Skeletal muscle tissue (tissue), 5 donors: ENCODE data around the gene NELFE. TPM values are rescaled to one million over a fixed set of nuclear protein-coding genes. Genes with fewer than 3 reads are reported as not detected.
"Not testable (repeated sequence)": the region's sequence is repeated elsewhere in the genome, so short reads cannot be mapped to it uniquely, and the experiment has no call there.

Experiments
- H3K27ac ChIP-seq: one replicate; pipeline ENCODE4 v1.7.0; 2013; ENCODE audit warnings: mild to moderate bottlenecking, low read depth, low read length, inconsistent platforms
- H3K27me3 ChIP-seq, 3 donors: one replicate each; pipeline ENCODE4 v1.7.0; 2013; ENCODE audit warnings: low read length in 3 of 3; ENCODE audit not compliant: control insufficient read depth in 3 of 3, insufficient read depth in 3 of 3
- H3K36me3 ChIP-seq, 3 donors: one replicate each; pipeline ENCODE4 v1.7.0; 2013; ENCODE audit warnings: low read length in 3 of 3; ENCODE audit not compliant: control insufficient read depth in 3 of 3, insufficient read depth in 3 of 3
- H3K4me1 ChIP-seq, 3 donors: one replicate each; pipeline ENCODE4 v1.7.0; 2013; ENCODE audit warnings: low read length in 3 of 3, mild to moderate bottlenecking in 3 of 3; ENCODE audit not compliant: control insufficient read depth in 3 of 3, insufficient read depth in 3 of 3
- H3K4me3 ChIP-seq, 3 donors: one replicate each; pipeline ENCODE4 v1.7.0; 2013; ENCODE audit warnings: low read length in 3 of 3
- H3K9ac ChIP-seq, 3 donors: one replicate each; pipeline ENCODE4 v1.7.0; 2013; ENCODE audit warnings: low read length in 3 of 3, mild to moderate bottlenecking in 3 of 3, moderate library complexity in 2 of 3, low read depth in 1 of 3
- H3K9me3 ChIP-seq, 3 donors: one replicate each; pipeline ENCODE4 v1.7.0; 2013; ENCODE audit warnings: low read length in 3 of 3; ENCODE audit not compliant: control insufficient read depth in 3 of 3
- small RNA-seq: library from RNA; depleted of rRNA; stranded (forward); fragments of <200 nt; gene quantifications from one replicate; pipeline ENCODE3, GENCODE V24; 2014
- total RNA-seq: library from RNA; depleted of rRNA; stranded (reverse); fragments of >200 nt; gene quantifications from one replicate; pipeline ENCODE4 v1.2.3, GENCODE V29; 2014
- donor health status: Osteomylitis.

NELFE gene
- total RNA-seq, 1 donor from 2014 or later = 61.6 TPM

DNA sequence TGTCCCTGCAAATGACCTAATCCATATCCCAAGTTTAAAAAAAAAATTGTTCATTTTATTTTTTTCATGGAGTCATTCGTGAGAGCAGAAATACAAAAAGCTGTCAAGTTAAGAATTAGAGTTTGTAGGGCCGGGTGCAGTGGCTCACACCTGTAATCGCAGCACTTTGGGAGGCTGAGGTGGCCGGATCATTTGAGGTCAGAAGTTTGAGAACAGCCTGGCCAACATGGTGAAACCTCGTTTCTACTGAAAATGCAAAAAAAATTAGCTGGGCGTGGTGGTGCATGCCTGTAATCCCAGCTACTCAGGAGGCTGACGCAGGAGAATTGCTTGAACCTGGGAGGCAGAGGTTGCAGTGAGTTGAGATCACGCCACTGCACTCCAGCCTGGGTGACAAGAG, 52.0 kb downstream of the NELFE start:
- peaks cover 6 to 13% (median 7%) of the 10 kb centered on the region in 3 donors for H3K4me1 ChIP-seq
- not testable (repeated sequence) for H3K9ac ChIP-seq, H3K9me3 ChIP-seq, H3K27me3 ChIP-seq, H3K4me3 ChIP-seq, H3K27ac ChIP-seq, H3K36me3 ChIP-seq

GRCh38 chr6:31906122-31906521, 52.6 kb downstream of the NELFE start:
- H3K36me3 ChIP-seq = no peaks in the 10 kb centered on the region
- peaks cover 0 to 7% (median 0%) of the 10 kb centered on the region in 3 donors for H3K27me3 ChIP-seq
- peaks cover 9 to 14% (median 11%) of the 10 kb centered on the region in 3 donors for H3K4me1 ChIP-seq
- no peak overlapping the region for H3K27ac ChIP-seq
- H3K9me3 ChIP-seq = no peaks in the 10 kb centered on the region
- no peak overlapping the region for H3K9ac ChIP-seq
- no peak overlapping the region for H3K4me3 ChIP-seq

DNA sequence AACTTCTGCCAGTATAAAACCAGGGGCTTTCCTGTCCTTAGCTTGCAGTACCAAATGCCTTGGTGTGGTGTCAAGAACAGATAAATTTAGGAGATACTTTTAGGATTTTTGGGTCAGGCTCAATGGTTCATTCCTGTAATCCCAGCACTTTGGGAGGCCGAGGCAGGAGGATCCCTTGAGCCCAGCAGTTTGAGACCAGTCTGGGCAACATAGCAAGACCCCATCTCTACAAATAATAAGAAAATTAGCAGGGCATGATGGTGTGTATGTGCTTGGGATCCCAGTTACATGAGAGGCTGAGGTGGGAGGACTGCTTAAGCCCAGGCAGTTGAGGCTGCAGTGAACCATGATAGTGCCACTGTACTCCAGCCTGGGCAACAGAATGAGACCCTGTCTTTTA, 53.7 kb downstream of the NELFE start:
- Histone ChIP-seq H3K4me3 (no peak overlapping the region), H3K27me3 (peaks cover 0 to 7% (median 0%) of the 10 kb centered on the region in 3 donors), H3K27ac (no peak overlapping the region), H3K36me3 (no peaks in the 10 kb centered on the region), H3K9ac (no peak overlapping the region), H3K9me3 (no peaks in the 10 kb centered on the region), H3K4me1 (peaks cover 13 to 19% (median 16%) of the 10 kb centered on the region in 3 donors)

- Histone ChIP-seq H3K27ac (no peak overlapping the region), H3K36me3 (no peaks in the 10 kb centered on the region), H3K9ac (no peak overlapping the region)
Measured at GRCh38 chr6:31903957-31904356, 54.8 kb downstream of the NELFE start.

More at GRCh38 chr6:31903957-31904356, 54.8 kb downstream of the NELFE start:
- Histone ChIP-seq H3K4me1 (peaks cover 13 to 22% (median 16%) of the 10 kb centered on the region in 3 donors), H3K4me3 (no peak overlapping the region), H3K9me3 (no peaks in the 10 kb centered on the region), H3K27me3 (peaks cover 0 to 7% (median 0%) of the 10 kb centered on the region in 3 donors)

Small RNA genes lying within 50 kb of the gene (small RNA-seq; reads per million reads assigned to genes)
- not detected for gene AL645922.1

Other genes starting within 250 kb of the NELFE start
- gene LY6G6D, start 243.6 kb downstream of the NELFE start, total RNA-seq = not detected
- not detected for gene LY6G6C, start 237.2 kb downstream of the NELFE start, total RNA-seq
- gene MPIG6B, start 235.6 kb downstream of the NELFE start, total RNA-seq = 0.52 TPM
- gene DDAH2, start 229.7 kb downstream of the NELFE start, total RNA-seq = 73.1 TPM
- gene CLIC1, start 222.4 kb downstream of the NELFE start, total RNA-seq = 152 TPM
- 3.1 TPM for gene MSH5, start 219.0 kb downstream of the NELFE start, total RNA-seq
- gene SAPCD1, start 196.3 kb downstream of the NELFE start, total RNA-seq = 1.0 TPM
- gene VWA7, start 181.6 kb downstream of the NELFE start, total RNA-seq = 1.0 TPM
- gene VARS1, start 163.2 kb downstream of the NELFE start, total RNA-seq = 42.3 TPM
- gene LSM2, start 152.0 kb downstream of the NELFE start, total RNA-seq = 45.9 TPM
- gene HSPA1L, start 143.7 kb downstream of the NELFE start, total RNA-seq = 5.2 TPM
- gene HSPA1A, start 143.4 kb downstream of the NELFE start, total RNA-seq = 133 TPM
- gene HSPA1B, start 131.2 kb downstream of the NELFE start, total RNA-seq = 117 TPM
- 23.0 TPM for gene NEU1, start 96.2 kb downstream of the NELFE start, total RNA-seq
- 0.52 TPM for gene SLC44A4, start 80.0 kb downstream of the NELFE start, total RNA-seq
- 24.0 TPM for gene EHMT2, start 61.3 kb downstream of the NELFE start, total RNA-seq
- gene ZBTB12, start 56.9 kb downstream of the NELFE start, total RNA-seq = 6.3 TPM
- 8.4 TPM for gene C2, start 31.3 kb downstream of the NELFE start, total RNA-seq
- 3.7 TPM for gene CFB, start 12.9 kb downstream of the NELFE start, total RNA-seq
- 25.1 TPM for gene SKIC2, start 204 bp upstream of the NELFE start, total RNA-seq
- gene DXO, start 13.2 kb upstream of the NELFE start, total RNA-seq = 4.7 TPM
- 14.1 TPM for gene C4A, start 23.1 kb upstream of the NELFE start, total RNA-seq
- 18.3 TPM for gene C4B, start 55.8 kb upstream of the NELFE start, total RNA-seq
- not detected for gene CYP21A2, start 79.4 kb upstream of the NELFE start, total RNA-seq
- gene TNXB, start 150.4 kb upstream of the NELFE start, total RNA-seq = 130 TPM
- gene ATF6B, start 169.3 kb upstream of the NELFE start, total RNA-seq = 14.1 TPM
- 5.7 TPM for gene FKBPL, start 171.3 kb upstream of the NELFE start, total RNA-seq
- gene PRRT1, start 193.0 kb upstream of the NELFE start, total RNA-seq = not detected
- 31.3 TPM for gene PPT2, start 195.2 kb upstream of the NELFE start, total RNA-seq
- 14.6 TPM for gene EGFL8, start 205.6 kb upstream of the NELFE start, total RNA-seq
- 8.4 TPM for gene AGPAT1, start 217.1 kb upstream of the NELFE start, total RNA-seq
- gene RNF5, start 219.4 kb upstream of the NELFE start, total RNA-seq = 57.9 TPM
- gene AGER, start 225.3 kb upstream of the NELFE start, total RNA-seq = 0.52 TPM
- gene PBX2, start 231.2 kb upstream of the NELFE start, total RNA-seq = 50.1 TPM
- 1.6 TPM for gene GPSM3, start 233.7 kb upstream of the NELFE start, total RNA-seq